Measurements from ENCODE around the gene NRXN2. TPM values are rescaled to one million over a fixed set of nuclear protein-coding genes. Genes with fewer than 3 reads are reported as not detected.

The NRXN2 gene
- total and polyA plus RNA-seq, 2 donors (not counting 3 experiments of a cell fraction or from before 2014, with no cell fraction given): not detected

DNA sequence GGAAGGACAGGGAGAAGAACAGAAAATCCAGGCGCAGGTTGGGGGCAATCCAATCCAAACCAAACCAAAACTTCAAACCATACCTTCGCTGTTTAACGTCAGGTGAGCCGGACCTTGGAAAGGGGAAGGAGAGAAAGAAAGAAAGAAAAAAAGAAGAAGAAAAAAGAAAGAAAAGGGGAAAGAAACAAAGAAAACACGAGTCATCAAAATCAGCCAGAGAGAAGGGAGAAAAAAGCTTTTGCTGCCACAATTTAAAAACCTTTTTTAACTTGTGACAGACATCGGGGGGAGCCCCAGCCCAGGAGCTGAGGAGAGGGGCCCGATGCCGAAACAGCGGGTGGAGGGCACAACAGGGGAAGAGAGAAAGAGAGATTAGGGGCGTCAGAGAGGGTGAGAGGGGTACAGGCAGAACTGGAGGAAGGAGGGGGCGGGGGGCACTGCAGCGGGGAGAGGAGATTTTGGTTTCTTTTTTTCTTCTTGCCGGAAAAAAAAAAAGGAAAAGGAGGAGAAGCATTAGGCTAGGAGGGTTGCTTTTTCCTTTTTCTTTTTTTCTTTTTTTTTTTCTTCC lies 30.1 kb downstream of the NRXN2 start:
- CTCF ChIA-PET: interaction anchor here (0.6 to 1.5 kb wide), 2 partner anchors 11 to 13 kb away, joined by 3 to 7 read pairs; no protein-coding TSS in a partner anchor
- dilution Hi-C loops (cut with MboI; ENCODE audit: extremely low pct_ligation_motif_present, low sequenced_read_pairs): no loop called here

DNA sequence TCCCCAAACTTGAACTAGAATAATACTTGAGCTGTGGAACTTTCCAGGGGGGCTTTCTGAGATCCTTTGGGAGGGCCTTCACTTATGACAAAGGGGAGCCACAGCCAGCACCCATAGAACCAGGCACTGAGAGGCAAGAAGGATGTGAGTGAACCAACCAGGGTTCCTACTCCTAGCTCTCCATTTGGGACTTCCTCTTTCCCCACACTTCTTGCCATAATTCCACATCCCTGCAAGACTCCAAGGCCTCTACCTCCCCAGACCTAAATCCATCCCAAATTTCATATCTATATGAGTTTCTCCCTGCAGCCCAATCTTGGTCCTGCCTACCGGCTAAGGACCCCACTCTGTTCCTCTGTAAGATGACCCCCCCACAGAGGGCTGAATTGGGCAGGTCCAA lies 31.5 kb downstream of the NRXN2 start:
- no peak for TF ChIP-seq JUN (IDR thresholded peaks at IDR 0.05; ENCODE audit: borderline replicate concordance, insufficient read depth, insufficient read length, low read depth)
- ChIA-PET CTCF (interaction anchor here (0.7 to 0.9 kb wide), 2 partner anchors 22 to 242 kb away, joined by 3 read pairs; no protein-coding TSS in a partner anchor), POLR2A (no interaction called here)
- peaks cover 17 to 31% of the 10 kb centered on the region in 2 experiments for H3K27me3 ChIP-seq (ENCODE audit: control insufficient read depth in 2 of 2, insufficient read depth in 2 of 2, low read length in 2 of 2)
- H3K27ac ChIP-seq (ENCODE audit: insufficient read depth, low read depth, low read length): no peak overlapping the region
- H3K9me1 ChIP-seq (replicated peaks; ENCODE audit: control insufficient read depth, extremely low read depth, insufficient read depth, low read length): no peaks in the 10 kb centered on the region
- no peak for DNase-seq (ENCODE audit: low read depth, low spot score)
- no peak for FAIRE-seq
- no peaks in the 10 kb centered on the region for H3K4me1 ChIP-seq (ENCODE audit: control insufficient read depth, extremely low read depth, insufficient read depth, low read length)
- H4K20me1 ChIP-seq (replicated peaks; ENCODE audit: control insufficient read depth, extremely low read depth, insufficient read depth, low read length): no peaks in the 10 kb centered on the region
- intact Hi-C loops (cut with micrococcal nuclease) (no loop called here), dilution Hi-C loops (cut with MboI; ENCODE audit: extremely low pct_ligation_motif_present, low sequenced_read_pairs) (no loop called here)
- H3K79me2 ChIP-seq (ENCODE audit: control insufficient read depth, insufficient read depth, low read length): no peaks in the 10 kb centered on the region
- no peak overlapping the region for H3K4me2 ChIP-seq (ENCODE audit: insufficient read depth, low read length)
- H2AFZ ChIP-seq (ENCODE audit: low read depth, low read length): no peak overlapping the region
- no TSS peak for BruUV-seq (replicated peaks)
- no peaks in the 10 kb centered on the region for H3K9me3 ChIP-seq (replicated peaks; ENCODE audit: control insufficient read depth, insufficient read depth, low read length)
- no peaks in the 10 kb centered on the region for H3K36me3 ChIP-seq (ENCODE audit: control insufficient read depth in 2 of 2, extremely low read depth in 1 of 2, insufficient read depth in 2 of 2, low read length in 2 of 2)
- H3K9ac ChIP-seq (replicated peaks; ENCODE audit: extremely low read depth, insufficient read depth, low read length): no peak overlapping the region
- no peak overlapping the region for H3K4me3 ChIP-seq (replicated peaks in 1 of 3; ENCODE audit: insufficient read depth in 1 of 3, low read depth in 1 of 3, low read length in 3 of 3)

More for the DNA sequence above, 30.1 kb downstream of the NRXN2 start:
- no peaks in the 10 kb centered on the region for H4K20me1 ChIP-seq (replicated peaks; ENCODE audit: control insufficient read depth, extremely low read depth, insufficient read depth, low read length)
- TF ChIP-seq FOS (IDR thresholded peaks at IDR 0.05; ENCODE audit: borderline replicate concordance, insufficient read depth, low read length) (no peak), GATA2 (IDR thresholded peaks at IDR 0.05; ENCODE audit: insufficient read depth, insufficient read length, low read depth, low read length) (no peak), JUN (IDR thresholded peaks at IDR 0.05; ENCODE audit: borderline replicate concordance, insufficient read depth, insufficient read length, low read depth) (no peak), MYC (IDR thresholded peaks at IDR 0.05; ENCODE audit: low read depth, low read length) (no peak), EZH2 (IDR thresholded peaks at IDR 0.05; ENCODE audit: borderline replicate concordance, low read depth, low read length, severe bottlenecking) (no peak)
- TF ChIP-seq, protein P1, sequence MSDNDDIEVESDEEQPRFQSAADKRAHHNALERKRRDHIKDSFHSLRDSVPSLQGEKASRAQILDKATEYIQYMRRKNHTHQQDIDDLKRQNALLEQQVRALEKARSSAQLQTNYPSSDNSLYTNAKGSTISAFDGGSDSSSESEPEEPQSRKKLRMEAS (IDR thresholded peaks at IDR 0.05; ENCODE audit: insufficient read depth, insufficient read length): no peak
- H3K9me1 ChIP-seq (replicated peaks; ENCODE audit: control insufficient read depth, extremely low read depth, insufficient read depth, low read length): no peaks in the 10 kb centered on the region
- no peak overlapping the region for H2AFZ ChIP-seq (ENCODE audit: low read depth, low read length)
- no peaks in the 10 kb centered on the region for H3K4me1 ChIP-seq (ENCODE audit: control insufficient read depth, extremely low read depth, insufficient read depth, low read length)
- DNase-seq (ENCODE audit: low read depth, low spot score) (no peak), FAIRE-seq (no peak)
- H3K4me3 ChIP-seq (replicated peaks in 1 of 3; ENCODE audit: insufficient read depth in 1 of 3, low read depth in 1 of 3, low read length in 3 of 3): no peak overlapping the region
- H3K27me3 ChIP-seq (ENCODE audit: control insufficient read depth in 2 of 2, insufficient read depth in 2 of 2, low read length in 2 of 2): peaks cover 17 to 34% of the 10 kb centered on the region in 2 experiments
- no peak overlapping the region for H3K27ac ChIP-seq (ENCODE audit: insufficient read depth, low read depth, low read length)
- no peak overlapping the region for H3K9ac ChIP-seq (replicated peaks; ENCODE audit: extremely low read depth, insufficient read depth, low read length)
- H3K79me2 ChIP-seq (ENCODE audit: control insufficient read depth, insufficient read depth, low read length): no peaks in the 10 kb centered on the region
- POLR2A ChIA-PET: no interaction called here
- no peak overlapping the region for H3K4me2 ChIP-seq (ENCODE audit: insufficient read depth, low read length)
- no TSS peak for BruUV-seq (replicated peaks)
- H3K9me3 ChIP-seq (replicated peaks; ENCODE audit: control insufficient read depth, insufficient read depth, low read length): no peaks in the 10 kb centered on the region
- no peaks in the 10 kb centered on the region for H3K36me3 ChIP-seq (ENCODE audit: control insufficient read depth in 2 of 2, extremely low read depth in 1 of 2, insufficient read depth in 2 of 2, low read length in 2 of 2)
- intact Hi-C loops (cut with micrococcal nuclease): no loop called here

All from endothelial cell of umbilical vein (primary cell).